ENCODE data around the gene CDH4. TPM values are rescaled to one million over a fixed set of nuclear protein-coding genes. Genes with fewer than 3 reads are reported as not detected.

Gene CDH4
- total and polyA plus RNA-seq, 2 of the 13 experiments (the other 11 are each of a cell fraction or from before 2014, with no cell fraction given) = not detected

DNA sequence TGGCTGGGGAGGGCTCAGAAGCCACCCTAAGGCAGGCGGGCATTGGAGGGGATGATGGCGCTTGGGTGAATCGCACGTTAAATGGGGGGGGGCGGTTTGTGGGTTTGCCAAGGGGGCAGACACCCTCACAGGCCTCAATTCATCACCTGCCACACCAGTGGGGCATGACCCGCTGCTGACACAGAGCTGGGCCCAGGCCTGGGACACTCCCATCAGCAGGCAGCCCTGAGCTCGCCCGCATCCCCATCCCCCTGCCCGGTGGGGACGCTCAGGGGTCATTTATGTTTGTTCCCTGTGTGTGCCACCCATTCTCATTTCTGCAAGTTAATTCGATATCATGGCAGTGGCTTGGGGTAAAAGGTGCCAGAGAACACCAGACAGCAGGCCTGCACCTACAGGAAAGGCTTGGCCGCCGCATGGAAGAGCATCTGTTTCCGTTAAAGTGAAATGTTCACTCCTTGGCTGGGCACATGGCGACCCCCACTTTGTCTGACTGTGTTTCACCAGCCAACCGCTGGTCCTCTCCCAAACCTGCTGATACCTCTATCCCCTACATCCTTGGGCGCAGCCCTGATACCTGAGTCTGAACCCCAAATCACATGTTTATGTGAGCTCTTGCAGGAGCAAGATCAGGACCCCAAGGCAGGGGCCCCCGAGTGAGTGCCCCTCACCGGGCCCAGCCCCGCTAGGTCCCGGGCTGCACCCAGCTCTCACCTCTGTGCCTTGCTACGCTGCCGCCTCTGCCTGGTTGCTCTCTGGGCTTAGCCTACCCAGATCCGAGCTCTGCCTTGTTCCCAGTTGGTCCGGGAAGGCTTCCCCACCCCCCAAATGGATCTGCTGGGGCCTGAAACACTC, 564.8 kb downstream of the CDH4 start:
- in situ Hi-C loops (cut with HindIII; ENCODE audit: extremely low pct_ligation_motif_present, low pct_unique_long_range_greater_than_20kb) = no loop called here
- CTCF ChIA-PET (ENCODE audit: low intra/inter-chr PET ratio, low total read pairs) = no interaction called here

More for the DNA sequence above, 564.8 kb downstream of the CDH4 start:
- Histone ChIP-seq H3K27me3 (ENCODE audit: control insufficient read depth in 1 of 2, insufficient read depth in 2 of 2, low read length in 2 of 2) (peaks cover 48 to 90% of the 10 kb centered on the region in 2 experiments), H3K4me2 (ENCODE audit: low read depth, low read length) (no peak overlapping the region), H3K9me3 (ENCODE audit: low read length) (no peaks in the 10 kb centered on the region), H3K4me3 (replicated peaks in 1 of 3; ENCODE audit: insufficient read depth in 1 of 3, low read depth in 2 of 3, low read length in 3 of 3) (no peak overlapping the region), H3K4me1 (ENCODE audit: insufficient read depth, low read length) (no peaks in the 10 kb centered on the region), H3K79me2 (ENCODE audit: insufficient read depth, low read length) (no peaks in the 10 kb centered on the region), H2AFZ (ENCODE audit: low read length) (no peak overlapping the region), H3K27ac (ENCODE audit: extremely low read length, insufficient read depth, low read length) (no peak overlapping the region), H4K20me1 (ENCODE audit: insufficient read depth, low read length) (peaks cover 3% of the 10 kb centered on the region; the same call in 1 of the 2 replicates), H3K36me3 (replicated peaks in 1 of 2; ENCODE audit: control insufficient read depth in 1 of 2, insufficient read depth in 2 of 2, low read length in 2 of 2) (no peaks in the 10 kb centered on the region), H3K9ac (ENCODE audit: insufficient read depth, low read depth, low read length) (no peak overlapping the region)
- no TSS peak for BruUV-seq (replicated peaks)
- WGBS (ENCODE audit: low lambda C conversion rate) = 8% methylated on average over 23 of the region's 25 CpGs
- POLR2A ChIA-PET = no interaction called here
- DNase-seq (ENCODE audit: low spot score) = no peak
- TF ChIP-seq PAF1 (CRISPR knock-in tag; IDR thresholded peaks at IDR 0.05) (no peak), ZNF749 (CRISPR knock-in tag; IDR thresholded peaks at IDR 0.05; ENCODE audit: borderline replicate concordance) (no peak), PTBP1 (IDR thresholded peaks at IDR 0.05; ENCODE audit: low read depth, low read length, poor library complexity, severe bottlenecking) (no peak), GATAD1 (CRISPR knock-in tag; IDR thresholded peaks at IDR 0.05) (no peak), RFXAP (CRISPR knock-in tag; IDR thresholded peaks at IDR 0.05; ENCODE audit: borderline replicate concordance) (no peak), ZNF468 (CRISPR knock-in tag; IDR thresholded peaks at IDR 0.05) (no peak), ZNF34 (CRISPR knock-in tag; IDR thresholded peaks at IDR 0.05; ENCODE audit: borderline replicate concordance) (no peak), ZNF644 (CRISPR knock-in tag; IDR thresholded peaks at IDR 0.05; ENCODE audit: low read depth) (no peak), ELF4 (CRISPR knock-in tag; IDR thresholded peaks at IDR 0.05; ENCODE audit: borderline replicate concordance) (no peak), NFIC (IDR thresholded peaks at IDR 0.05; ENCODE audit: low read length) (no peak)
- TF ChIP-seq, protein P1, sequence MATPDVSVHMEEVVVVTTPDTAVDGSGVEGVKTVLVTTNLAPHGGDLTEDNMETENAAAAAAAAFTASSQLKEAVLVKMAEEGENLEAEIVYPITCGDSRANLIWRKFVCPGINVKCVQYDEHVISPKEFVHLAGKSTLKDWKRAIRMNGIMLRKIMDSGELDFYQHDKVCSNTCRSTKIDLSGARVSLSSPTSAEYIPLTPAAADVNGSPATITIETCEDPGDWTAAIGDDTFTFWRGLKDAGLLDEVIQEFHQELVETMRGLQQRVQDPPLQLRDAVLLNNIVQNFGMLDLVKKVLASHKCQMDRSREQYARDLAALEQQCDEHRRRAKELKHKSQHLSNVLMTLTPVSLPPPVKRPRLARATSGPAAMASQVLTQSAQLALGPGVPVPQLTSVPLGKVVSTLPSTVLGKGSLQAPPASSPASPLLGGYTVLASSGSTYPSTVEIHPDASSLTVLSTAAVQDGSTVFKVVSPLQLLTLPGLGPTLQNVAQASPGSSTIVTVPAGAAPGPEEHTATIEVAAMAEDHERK (CRISPR knock-in tag; IDR thresholded peaks at IDR 0.05; ENCODE audit: low read depth) = no peak
- TF ChIP-seq, protein P2, sequence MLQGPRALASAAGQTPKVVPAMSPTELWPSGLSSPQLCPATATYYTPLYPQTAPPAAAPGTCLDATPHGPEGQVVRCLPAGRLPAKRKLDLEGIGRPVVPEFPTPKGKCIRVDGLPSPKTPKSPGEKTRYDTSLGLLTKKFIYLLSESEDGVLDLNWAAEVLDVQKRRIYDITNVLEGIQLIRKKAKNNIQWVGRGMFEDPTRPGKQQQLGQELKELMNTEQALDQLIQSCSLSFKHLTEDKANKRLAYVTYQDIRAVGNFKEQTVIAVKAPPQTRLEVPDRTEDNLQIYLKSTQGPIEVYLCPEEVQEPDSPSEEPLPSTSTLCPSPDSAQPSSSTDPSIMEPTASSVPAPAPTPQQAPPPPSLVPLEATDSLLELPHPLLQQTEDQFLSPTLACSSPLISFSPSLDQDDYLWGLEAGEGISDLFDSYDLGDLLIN (CRISPR knock-in tag; IDR thresholded peaks at IDR 0.05; ENCODE audit: borderline replicate concordance) = no peak
- TF ChIP-seq, protein P3, sequence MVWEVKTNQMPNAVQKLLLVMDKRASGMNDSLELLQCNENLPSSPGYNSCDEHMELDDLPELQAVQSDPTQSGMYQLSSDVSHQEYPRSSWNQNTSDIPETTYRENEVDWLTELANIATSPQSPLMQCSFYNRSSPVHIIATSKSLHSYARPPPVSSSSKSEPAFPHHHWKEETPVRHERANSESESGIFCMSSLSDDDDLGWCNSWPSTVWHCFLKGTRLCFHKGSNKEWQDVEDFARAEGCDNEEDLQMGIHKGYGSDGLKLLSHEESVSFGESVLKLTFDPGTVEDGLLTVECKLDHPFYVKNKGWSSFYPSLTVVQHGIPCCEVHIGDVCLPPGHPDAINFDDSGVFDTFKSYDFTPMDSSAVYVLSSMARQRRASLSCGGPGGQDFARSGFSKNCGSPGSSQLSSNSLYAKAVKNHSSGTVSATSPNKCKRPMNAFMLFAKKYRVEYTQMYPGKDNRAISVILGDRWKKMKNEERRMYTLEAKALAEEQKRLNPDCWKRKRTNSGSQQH (CRISPR knock-in tag; IDR thresholded peaks at IDR 0.05; ENCODE audit: low read depth) = no peak
- TF ChIP-seq, protein P4, sequence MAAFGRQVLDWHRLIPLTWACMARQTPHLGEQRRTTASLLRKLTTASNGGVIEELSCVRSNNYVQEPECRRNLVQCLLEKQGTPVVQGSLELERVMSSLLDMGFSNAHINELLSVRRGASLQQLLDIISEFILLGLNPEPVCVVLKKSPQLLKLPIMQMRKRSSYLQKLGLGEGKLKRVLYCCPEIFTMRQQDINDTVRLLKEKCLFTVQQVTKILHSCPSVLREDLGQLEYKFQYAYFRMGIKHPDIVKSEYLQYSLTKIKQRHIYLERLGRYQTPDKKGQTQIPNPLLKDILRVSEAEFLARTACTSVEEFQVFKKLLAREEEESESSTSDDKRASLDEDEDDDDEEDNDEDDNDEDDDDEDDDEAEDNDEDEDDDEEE (CRISPR knock-in tag; IDR thresholded peaks at IDR 0.05) = no peak
- TF ChIP-seq, protein P5, sequence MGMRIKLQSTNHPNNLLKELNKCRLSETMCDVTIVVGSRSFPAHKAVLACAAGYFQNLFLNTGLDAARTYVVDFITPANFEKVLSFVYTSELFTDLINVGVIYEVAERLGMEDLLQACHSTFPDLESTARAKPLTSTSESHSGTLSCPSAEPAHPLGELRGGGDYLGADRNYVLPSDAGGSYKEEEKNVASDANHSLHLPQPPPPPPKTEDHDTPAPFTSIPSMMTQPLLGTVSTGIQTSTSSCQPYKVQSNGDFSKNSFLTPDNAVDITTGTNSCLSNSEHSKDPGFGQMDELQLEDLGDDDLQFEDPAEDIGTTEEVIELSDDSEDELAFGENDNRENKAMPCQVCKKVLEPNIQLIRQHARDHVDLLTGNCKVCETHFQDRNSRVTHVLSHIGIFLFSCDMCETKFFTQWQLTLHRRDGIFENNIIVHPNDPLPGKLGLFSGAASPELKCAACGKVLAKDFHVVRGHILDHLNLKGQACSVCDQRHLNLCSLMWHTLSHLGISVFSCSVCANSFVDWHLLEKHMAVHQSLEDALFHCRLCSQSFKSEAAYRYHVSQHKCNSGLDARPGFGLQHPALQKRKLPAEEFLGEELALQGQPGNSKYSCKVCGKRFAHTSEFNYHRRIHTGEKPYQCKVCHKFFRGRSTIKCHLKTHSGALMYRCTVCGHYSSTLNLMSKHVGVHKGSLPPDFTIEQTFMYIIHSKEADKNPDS (CRISPR knock-in tag; IDR thresholded peaks at IDR 0.05) = no peak
- FAIRE-seq = no peak
- intact Hi-C loops (cut with micrococcal nuclease; ENCODE audit: unreplicated experiment) = no loop called here
- no peak for ATAC-seq

All from HepG2 (cell line).